COLO829 (cell line): Measurements from ENCODE around the gene PARD3B.

Experiments used
- DNase-seq: peaks from one replicate; pipeline ENCODE4 v3.0.0; 2012; ENCODE audit warnings: low spot score

Gene PARD3B

GRCh38 chr2:205273627-205274026 is 728.4 kb downstream of the PARD3B start:
- no peak for DNase-seq

- no peak for DNase-seq
Observed at GRCh38 chr2:205274801-205275200, 729.5 kb downstream of the PARD3B start.

- no peak for DNase-seq
Observed at GRCh38 chr2:205276116-205276777, 731.0 kb downstream of the PARD3B start.

GRCh38 chr2:205280596-205281236 is 735.4 kb downstream of the PARD3B start:
- DNase-seq: no peak

- no peak for DNase-seq
Observed at GRCh38 chr2:205283736-205284270, 738.5 kb downstream of the PARD3B start.

- DNase-seq: no peak
Observed at GRCh38 chr2:205284334-205284733, 739.1 kb downstream of the PARD3B start.

- DNase-seq: no peak
Observed at GRCh38 chr2:205287316-205287715, 742.0 kb downstream of the PARD3B start.

- DNase-seq: no peak
Observed at GRCh38 chr2:205288686-205289085, 743.4 kb downstream of the PARD3B start.

GRCh38 chr2:205290299-205290698 is 745.0 kb downstream of the PARD3B start:
- DNase-seq: no peak

GRCh38 chr2:205292665-205293295 is 747.5 kb downstream of the PARD3B start:
- no peak for DNase-seq

- no peak for DNase-seq
Observed at GRCh38 chr2:205293559-205293958, 748.3 kb downstream of the PARD3B start.

- no peak for DNase-seq
Observed at GRCh38 chr2:205296959-205297358, 751.7 kb downstream of the PARD3B start.

- DNase-seq: no peak
Observed at GRCh38 chr2:205297368-205297767, 752.1 kb downstream of the PARD3B start.

GRCh38 chr2:205297846-205298245 is 752.6 kb downstream of the PARD3B start:
- no peak for DNase-seq

- DNase-seq: no peak
Observed at GRCh38 chr2:205311201-205311600, 765.9 kb downstream of the PARD3B start.

- DNase-seq: no peak
Observed at GRCh38 chr2:205321231-205321630, 776.0 kb downstream of the PARD3B start.

GRCh38 chr2:205323929-205324328 is 778.7 kb downstream of the PARD3B start:
- no peak for DNase-seq

GRCh38 chr2:205324355-205324754 is 779.1 kb downstream of the PARD3B start:
- DNase-seq: no peak

- no peak for DNase-seq
Observed at GRCh38 chr2:205333351-205333750, 788.1 kb downstream of the PARD3B start.

GRCh38 chr2:205337274-205337673 is 792.0 kb downstream of the PARD3B start:
- DNase-seq: no peak

GRCh38 chr2:205338156-205338555 is 792.9 kb downstream of the PARD3B start:
- DNase-seq: no peak

GRCh38 chr2:205343103-205343502 is 797.8 kb downstream of the PARD3B start:
- no peak for DNase-seq

GRCh38 chr2:205346649-205347048 is 801.4 kb downstream of the PARD3B start:
- no peak for DNase-seq
